Activated CD4-positive, alpha-beta T cell treated with anti-CD3 and anti-CD28 coated beads for 36 hours (primary cell): Measurements from ENCODE around the gene SIAH1. TPM values are rescaled to one million over a fixed set of nuclear protein-coding genes. Genes with fewer than 3 reads are reported as not detected.
A peak's percentile ranks its signal among the peaks of the same experiment; 100 is the strongest.
"Not testable (repeated sequence)": the region's sequence is repeated elsewhere in the genome, so short reads cannot be mapped to it uniquely, and the experiment has no call there.

Experiments used
- ATAC-seq: fragments of 200-7000 bp; cut with Tn5 transposase; one replicate; pipeline ENCODE4 v1.10.0; 2021; ENCODE audit warnings: mild to moderate bottlenecking, moderate library complexity
- CTCF ChIA-PET: fragments of 350-600 bp; sonication (Branson Sonifier 250); formaldehyde crosslinking; loops from one replicate; lab custom pipeline; 2021; ENCODE audit warnings: antibody characterized with exemption; lab: Charles Lee
- POLR2A ChIA-PET: fragments of 350-600 bp; sonication (Branson Sonifier 250); formaldehyde crosslinking; loops from one replicate; lab custom pipeline; 2021; ENCODE audit warnings: antibody characterized with exemption, inconsistent platforms; lab: Charles Lee
- DNase-seq: peaks from one replicate; pipeline ENCODE4 v3.0.0-alpha.2; 2020
- H3K27ac Mint-ChIP-seq: one replicate; pipeline ENCODE4 v1.8.0; 2021; ENCODE audit warnings: mixed read lengths
- H3K27me3 Mint-ChIP-seq: one replicate; pipeline ENCODE4 v1.8.0; 2021; ENCODE audit warnings: mixed read lengths
- H3K36me3 Mint-ChIP-seq: one replicate; pipeline ENCODE4 v1.8.0; 2021; ENCODE audit warnings: low read depth, mixed read lengths
- H3K4me1 Mint-ChIP-seq: one replicate; pipeline ENCODE4 v1.8.0; 2021; ENCODE audit warnings: mixed read lengths
- H3K4me3 Mint-ChIP-seq: one replicate; pipeline ENCODE4 v1.8.0; 2021; ENCODE audit warnings: mild to moderate bottlenecking, moderate library complexity, mixed read lengths
- H3K9me3 Mint-ChIP-seq: one replicate; pipeline ENCODE4 v1.8.0; 2021; ENCODE audit warnings: low read depth, mixed read lengths
- intact Hi-C, 2 experiments: fragments of 100-400 bp; cut with DNase I in 1 of 2; cut with micrococcal nuclease in 1 of 2; formaldehyde crosslinking; loops; one replicate each; pipeline versions ENCODE4 v1.14.2 to v1.15.1; 2022 to 2024; cut with DNase I, micrococcal nuclease
- total RNA-seq, 2 experiments: library from RNA; stranded (reverse); gene quantifications; one replicate each; pipeline ENCODE4 v1.2.3, GENCODE V29; 2021

SIAH1 gene
- total RNA-seq, 2 experiments from 2014 or later = 13.1 to 13.3 TPM

- H3K36me3 Mint-ChIP-seq, CTCF ChIA-PET, H3K27me3 Mint-ChIP-seq, ATAC-seq, H3K27ac Mint-ChIP-seq, H3K4me1 Mint-ChIP-seq, intact Hi-C loops, DNase-seq, H3K9me3 Mint-ChIP-seq, H3K4me3 Mint-ChIP-seq, POLR2A ChIA-PET: not testable (repeated sequence)
These were observed 31.4 kb upstream of the SIAH1 start for GRCh38 chr16:48416617-48417016.

- no peaks in the 10 kb centered on the region for H3K9me3 Mint-ChIP-seq
- intact Hi-C loops = loop anchor here in 1 of 2 experiments (1.0 kb wide), 1 partner anchor 45 kb away; no protein-coding TSS in a partner anchor
- POLR2A ChIA-PET = no interaction called here
- no peak overlapping the region for H3K4me3 Mint-ChIP-seq
- CTCF ChIA-PET = interaction anchor here (0.7 kb wide), 1 partner anchor 275 kb away, joined by 3 read pairs; no protein-coding TSS in a partner anchor
- ATAC-seq = no peak
- peaks cover 2% of the 10 kb centered on the region for H3K27me3 Mint-ChIP-seq
- no peak for DNase-seq
- no peaks in the 10 kb centered on the region for H3K36me3 Mint-ChIP-seq
- H3K27ac Mint-ChIP-seq = no peak overlapping the region
- H3K4me1 Mint-ChIP-seq = peaks cover 8% of the 10 kb centered on the region
These were observed 28.1 kb upstream of the SIAH1 start for GRCh38 chr16:48413272-48413671.

DNA sequence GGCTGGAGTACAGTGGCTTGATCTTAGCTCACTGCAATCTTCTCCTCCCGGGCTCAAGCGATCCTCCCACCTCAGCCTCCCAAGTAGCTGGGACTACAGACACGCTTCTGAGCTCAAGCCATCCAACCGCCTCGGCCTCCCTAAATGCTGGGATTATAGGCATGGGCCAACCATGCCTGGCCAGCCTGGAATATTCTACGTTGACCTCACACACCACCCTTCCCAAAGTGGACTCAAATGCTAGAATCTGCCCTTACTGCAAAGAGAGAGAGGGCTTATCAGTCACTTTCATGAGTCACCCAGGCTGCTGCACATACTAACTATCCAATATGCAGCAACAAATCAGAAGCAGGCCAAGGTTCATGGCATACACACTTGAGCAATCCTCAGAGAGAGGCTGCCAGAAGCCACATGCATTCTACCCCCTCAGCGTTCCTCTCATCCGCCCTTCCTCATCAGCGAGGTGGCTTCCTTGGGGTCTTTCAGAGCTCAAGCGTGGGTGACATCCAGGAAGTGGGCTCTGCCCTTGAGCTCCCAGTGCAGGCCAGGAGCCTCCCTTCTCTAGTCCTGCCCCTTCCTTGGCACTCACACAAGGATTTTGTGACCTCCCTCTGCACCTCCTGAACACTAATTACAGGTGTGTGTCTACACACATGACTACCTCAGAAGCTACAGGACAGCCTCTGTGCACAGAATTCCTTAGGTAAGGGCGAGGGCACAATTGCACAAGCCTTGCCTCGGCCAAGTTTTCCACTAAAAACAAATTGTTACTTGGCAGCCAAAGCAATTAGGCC lies 24.8 kb upstream of the SIAH1 start:
- intact Hi-C loops = no loop called here
- H3K9me3 Mint-ChIP-seq = no peaks in the 10 kb centered on the region
- H3K36me3 Mint-ChIP-seq = no peaks in the 10 kb centered on the region
- peaks cover under 1% of the 10 kb centered on the region for H3K27me3 Mint-ChIP-seq
- ChIA-PET CTCF (interaction anchor here (0.6 to 0.7 kb wide), 2 partner anchors 17 to 103 kb away, joined by 3 to 4 read pairs; no protein-coding TSS in a partner anchor), POLR2A (no interaction called here)
- H3K4me1 Mint-ChIP-seq = peaks cover 8% of the 10 kb centered on the region
- ATAC-seq = no peak
- no peak overlapping the region for H3K27ac Mint-ChIP-seq
- DNase-seq = no peak
- no peak overlapping the region for H3K4me3 Mint-ChIP-seq

GRCh38 chr16:48408688-48409087 lies 23.5 kb upstream of the SIAH1 start:
- Mint-ChIP-seq H3K4me3 (no peak overlapping the region), H3K27ac (no peak overlapping the region)
- CTCF ChIA-PET = interaction anchor here (0.7 kb wide), 1 partner anchor 29 kb away, joined by 3 read pairs; no protein-coding TSS in a partner anchor

GRCh38 chr16:48405907-48406306 lies 20.7 kb upstream of the SIAH1 start:
- Mint-ChIP-seq H3K4me1 (no peaks in the 10 kb centered on the region), H3K27me3 (no peaks in the 10 kb centered on the region), H3K36me3 (no peaks in the 10 kb centered on the region), H3K9me3 (no peaks in the 10 kb centered on the region), H3K4me3 (no peak overlapping the region), H3K27ac (no peak overlapping the region)
- DNase-seq = no peak
- ChIA-PET POLR2A (no interaction called here), CTCF (no interaction called here)
- no peak for ATAC-seq
- intact Hi-C loops = no loop called here

More at GRCh38 chr16:48408688-48409087, 23.5 kb upstream of the SIAH1 start:
- ATAC-seq (no peak), DNase-seq (no peak)
- Mint-ChIP-seq H3K27me3 (no peaks in the 10 kb centered on the region), H3K9me3 (no peaks in the 10 kb centered on the region), H3K36me3 (no peaks in the 10 kb centered on the region), H3K4me1 (peaks cover 4% of the 10 kb centered on the region)
- intact Hi-C loops = no loop called here
- POLR2A ChIA-PET = interaction anchor here (0.7 to 1.3 kb wide), 2 partner anchors 10 to 46 kb away, joined by 3 read pairs; no protein-coding TSS in a partner anchor

- ChIA-PET CTCF (no interaction called here), POLR2A (no interaction called here)
- intact Hi-C loops = no loop called here
- Mint-ChIP-seq H3K9me3 (no peaks in the 10 kb centered on the region), H3K36me3 (no peaks in the 10 kb centered on the region), H3K4me1 (no peaks in the 10 kb centered on the region), H3K27ac (no peak overlapping the region), H3K27me3 (no peaks in the 10 kb centered on the region), H3K4me3 (no peak overlapping the region)
- DNase-seq (no peak), ATAC-seq (no peak)
These were observed 19.9 kb upstream of the SIAH1 start for GRCh38 chr16:48405153-48405552.

- H3K4me3 Mint-ChIP-seq, POLR2A ChIA-PET, H3K4me1 Mint-ChIP-seq, H3K9me3 Mint-ChIP-seq, intact Hi-C loops, H3K36me3 Mint-ChIP-seq, H3K27ac Mint-ChIP-seq, DNase-seq, ATAC-seq, H3K27me3 Mint-ChIP-seq: not testable (repeated sequence)
- CTCF ChIA-PET = interaction anchor here (0.7 kb wide), 1 partner anchor 35 kb away, joined by 3 read pairs; no protein-coding TSS in a partner anchor
These were observed 17.3 kb upstream of the SIAH1 start for GRCh38 chr16:48402547-48402946.

DNA sequence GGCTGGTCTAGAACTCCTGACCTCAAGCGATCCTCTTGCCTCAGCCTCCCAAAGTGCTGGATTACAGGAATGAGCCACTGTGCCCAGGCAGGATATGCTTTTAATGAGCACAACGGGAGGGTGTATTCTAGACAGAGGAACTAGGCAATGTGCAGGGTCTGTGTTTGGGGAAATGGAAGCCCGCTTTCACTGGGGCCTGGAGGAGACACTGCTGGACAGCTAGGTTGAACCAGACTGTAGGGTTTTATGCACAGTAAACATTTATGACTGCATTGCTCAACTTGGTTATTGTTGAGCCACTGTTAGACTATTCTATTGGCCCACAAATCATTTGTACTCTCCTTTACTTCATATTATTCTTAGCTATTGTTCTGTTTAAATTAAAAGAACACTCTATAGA lies 10.2 kb upstream of the SIAH1 start:
- H3K36me3 Mint-ChIP-seq = no peaks in the 10 kb centered on the region
- no peak overlapping the region for H3K4me3 Mint-ChIP-seq
- intact Hi-C loops = no loop called here
- peaks cover 10% of the 10 kb centered on the region for H3K4me1 Mint-ChIP-seq
- H3K27ac Mint-ChIP-seq = no peak overlapping the region
- DNase-seq (no peak), ATAC-seq (no peak)
- CTCF ChIA-PET = no interaction called here
- POLR2A ChIA-PET = interaction anchor here (0.6 kb wide), 1 partner anchor 213 kb away, joined by 3 read pairs; no protein-coding TSS in a partner anchor
- no peaks in the 10 kb centered on the region for H3K27me3 Mint-ChIP-seq
- H3K9me3 Mint-ChIP-seq = no peaks in the 10 kb centered on the region

GRCh38 chr16:48394355-48394703 lies 9.1 kb upstream of the SIAH1 start:
- H3K9me3 Mint-ChIP-seq = no peaks in the 10 kb centered on the region
- peaks cover 10% of the 10 kb centered on the region for H3K4me1 Mint-ChIP-seq
- CTCF ChIA-PET = no interaction called here
- H3K36me3 Mint-ChIP-seq = no peaks in the 10 kb centered on the region
- intact Hi-C loops = no loop called here
- H3K4me3 Mint-ChIP-seq = no peak overlapping the region
- H3K27me3 Mint-ChIP-seq = no peaks in the 10 kb centered on the region
- POLR2A ChIA-PET = interaction anchor here (0.6 to 1.0 kb wide), 2 partner anchors 8 to 9 kb away, joined by 3 read pairs; partner anchors contain the start of gene SIAH1
- DNase-seq (no peak), ATAC-seq (no peak)
- H3K27ac Mint-ChIP-seq = peak overlapping the region; percentile 71

- ATAC-seq = peak; percentile 89
- POLR2A ChIA-PET = interaction anchor here (0.6 to 1.0 kb wide), 2 partner anchors 7 to 8 kb away, joined by 3 read pairs; partner anchors contain the start of gene SIAH1
- Mint-ChIP-seq H3K4me3 (no peak overlapping the region), H3K27me3 (no peaks in the 10 kb centered on the region), H3K9me3 (no peaks in the 10 kb centered on the region), H3K36me3 (no peaks in the 10 kb centered on the region), H3K4me1 (peaks cover 10% of the 10 kb centered on the region), H3K27ac (peak overlapping the region; percentile 71)
- CTCF ChIA-PET = interaction anchor here (0.6 kb wide), 1 partner anchor 634 kb away, joined by 3 read pairs; no protein-coding TSS in a partner anchor
- DNase-seq = peak; percentile 46
- intact Hi-C loops = no loop called here
These were observed 8.5 kb upstream of the SIAH1 start for GRCh38 chr16:48393485-48394354.

- Mint-ChIP-seq H3K4me3 (no peak overlapping the region), H3K27ac (no peak overlapping the region), H3K27me3 (no peaks in the 10 kb centered on the region), H3K9me3 (no peaks in the 10 kb centered on the region), H3K36me3 (no peaks in the 10 kb centered on the region), H3K4me1 (peaks cover 10% of the 10 kb centered on the region)
- ATAC-seq (no peak), DNase-seq (no peak)
- intact Hi-C loops = no loop called here
- ChIA-PET POLR2A (no interaction called here), CTCF (no interaction called here)
These were observed 7.2 kb upstream of the SIAH1 start for GRCh38 chr16:48392407-48392806.
